SH-SY5Y (cell line): ENCODE measurements around the gene CAMTA1.

Experiments used
- GATA2 ChIP-seq: IDR thresholded peaks from 2 replicates; pipeline ENCODE4 v1.6.1; 2011; ENCODE audit warnings: mild to moderate bottlenecking, low read depth, low read length
- GATA3 ChIP-seq: IDR thresholded peaks from 2 replicates; pipeline ENCODE4 v1.6.1; 2011; ENCODE audit warnings: low read depth, mild to moderate bottlenecking, low read length, moderate library complexity

DNA sequence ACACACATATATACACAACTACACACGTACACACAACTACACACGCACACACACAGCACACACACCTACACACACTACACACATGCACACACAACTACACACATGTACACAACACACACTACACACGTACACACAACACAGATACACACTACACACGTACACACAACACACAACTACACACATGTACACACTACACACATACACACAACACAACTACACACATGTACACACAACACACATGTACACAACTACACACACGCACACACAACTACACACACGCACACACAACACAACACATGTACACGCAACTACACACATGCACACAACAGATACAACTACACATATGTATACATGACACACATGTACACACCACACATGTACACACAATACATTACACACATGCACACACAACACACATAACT is 318.1 kb downstream of the CAMTA1 start:
- TF ChIP-seq GATA2 (no peak), GATA3 (no peak)
